Jurkat, Clone E6-1 (cell line): ENCODE data around the gene OR6S1.
A peak's percentile ranks its signal among the peaks of the same experiment; 100 is the strongest.
"Not testable (repeated sequence)": the region's sequence is repeated elsewhere in the genome, so short reads cannot be mapped to it uniquely, and the experiment has no call there.

Source experiments
- DNase-seq: peaks from one replicate; pipeline ENCODE4 v3.0.0-alpha.2; 2011; ENCODE audit warnings: low read depth, low spot score
- H3K4me3 ChIP-seq: 2 replicates; pipeline ENCODE4 v1.5.1; 2011; ENCODE audit warnings: mild to moderate bottlenecking, low read length, control low read depth, moderate library complexity

Gene OR6S1

DNA sequence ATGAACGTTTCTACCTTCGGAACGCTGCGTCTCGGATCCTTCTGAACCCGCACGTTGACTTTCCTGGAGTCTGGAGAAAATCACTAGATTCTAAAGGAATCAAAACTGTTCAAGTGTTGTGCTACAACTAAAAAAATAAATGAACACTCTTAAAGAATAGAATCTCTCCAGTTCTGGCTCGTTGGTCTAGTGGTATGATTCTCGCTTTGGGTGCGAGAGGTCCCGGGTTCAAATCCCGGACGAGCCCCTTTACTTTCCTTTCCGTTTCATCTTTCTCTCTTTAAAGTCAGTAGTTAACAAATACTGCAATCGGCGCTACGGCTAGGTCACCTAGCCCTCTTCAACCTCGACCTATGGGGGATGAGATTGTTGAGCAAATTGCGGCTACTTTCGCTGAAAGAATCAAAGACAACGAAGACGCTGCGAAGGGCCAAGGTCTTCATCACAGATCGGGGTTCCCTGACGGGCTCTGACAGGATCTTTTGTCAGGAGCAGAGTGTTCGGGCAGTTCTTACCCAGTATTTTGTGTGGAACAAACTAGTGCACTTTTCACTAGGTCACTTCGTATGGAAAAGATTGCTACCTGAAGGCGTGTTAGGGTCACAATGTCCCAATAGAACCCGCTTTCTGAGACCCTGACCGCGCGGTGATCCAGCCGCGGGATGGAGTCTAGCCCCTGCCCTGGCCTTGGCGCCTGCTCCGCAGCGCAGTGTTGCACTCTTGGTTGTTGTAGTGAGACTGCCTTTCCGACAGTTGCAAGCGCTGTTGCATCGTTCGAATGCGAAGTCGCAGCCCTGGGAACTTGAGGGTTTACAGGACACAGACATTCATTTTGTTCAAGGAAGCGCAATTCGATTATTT is 8.4 kb downstream of the OR6S1 start:
- peak overlapping the region; percentile 71 for H3K4me3 ChIP-seq
- peak; percentile 81 for DNase-seq

DNA sequence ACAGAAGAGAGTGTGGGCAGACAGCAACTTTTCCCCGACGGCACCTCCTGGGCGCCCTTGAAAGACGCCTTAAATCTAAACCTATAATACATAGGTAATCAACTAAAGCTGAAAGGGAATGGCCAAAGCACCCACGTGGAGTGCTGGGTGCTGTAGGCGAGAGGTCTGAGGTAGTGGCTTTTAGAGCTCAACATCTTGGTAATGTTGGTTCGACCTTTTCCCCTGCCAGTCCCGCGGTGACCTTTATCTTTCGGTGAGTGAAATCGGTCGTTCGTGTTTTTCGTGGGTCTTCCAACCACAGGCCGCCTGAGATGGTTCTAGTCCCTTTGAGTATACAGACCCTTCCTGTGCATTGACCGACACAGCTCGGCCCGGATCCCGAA is 9.1 kb downstream of the OR6S1 start:
- no peak for DNase-seq
- peak overlapping the region; percentile 71 for H3K4me3 ChIP-seq

DNA sequence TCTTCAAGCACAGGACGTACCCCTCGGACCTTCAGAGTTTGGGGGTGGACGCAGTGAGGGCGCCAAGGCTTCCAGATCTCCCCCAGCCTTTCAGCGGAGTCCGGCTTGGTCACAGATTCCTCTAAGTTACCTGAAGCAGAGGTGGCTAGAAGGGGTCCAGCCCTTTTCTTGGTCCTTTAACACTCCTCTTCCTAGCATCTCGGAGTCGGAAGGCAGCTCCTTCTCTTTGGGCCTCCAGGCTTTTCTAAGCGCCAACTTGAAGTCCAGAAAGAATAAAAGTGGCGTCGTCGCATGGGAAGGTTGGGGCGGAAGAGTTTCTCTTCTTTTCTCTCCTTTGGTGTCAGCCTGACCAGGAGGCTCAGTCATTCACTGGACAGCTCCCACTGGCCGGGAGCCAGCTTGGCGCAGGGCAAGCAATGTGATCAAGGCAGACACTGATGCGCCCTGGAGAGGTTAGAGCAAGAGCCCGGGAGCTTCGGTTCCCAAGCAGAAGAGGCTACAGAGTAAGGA is 9.6 kb downstream of the OR6S1 start:
- H3K4me3 ChIP-seq: peak overlapping the region; percentile 71
- DNase-seq: no peak

DNA sequence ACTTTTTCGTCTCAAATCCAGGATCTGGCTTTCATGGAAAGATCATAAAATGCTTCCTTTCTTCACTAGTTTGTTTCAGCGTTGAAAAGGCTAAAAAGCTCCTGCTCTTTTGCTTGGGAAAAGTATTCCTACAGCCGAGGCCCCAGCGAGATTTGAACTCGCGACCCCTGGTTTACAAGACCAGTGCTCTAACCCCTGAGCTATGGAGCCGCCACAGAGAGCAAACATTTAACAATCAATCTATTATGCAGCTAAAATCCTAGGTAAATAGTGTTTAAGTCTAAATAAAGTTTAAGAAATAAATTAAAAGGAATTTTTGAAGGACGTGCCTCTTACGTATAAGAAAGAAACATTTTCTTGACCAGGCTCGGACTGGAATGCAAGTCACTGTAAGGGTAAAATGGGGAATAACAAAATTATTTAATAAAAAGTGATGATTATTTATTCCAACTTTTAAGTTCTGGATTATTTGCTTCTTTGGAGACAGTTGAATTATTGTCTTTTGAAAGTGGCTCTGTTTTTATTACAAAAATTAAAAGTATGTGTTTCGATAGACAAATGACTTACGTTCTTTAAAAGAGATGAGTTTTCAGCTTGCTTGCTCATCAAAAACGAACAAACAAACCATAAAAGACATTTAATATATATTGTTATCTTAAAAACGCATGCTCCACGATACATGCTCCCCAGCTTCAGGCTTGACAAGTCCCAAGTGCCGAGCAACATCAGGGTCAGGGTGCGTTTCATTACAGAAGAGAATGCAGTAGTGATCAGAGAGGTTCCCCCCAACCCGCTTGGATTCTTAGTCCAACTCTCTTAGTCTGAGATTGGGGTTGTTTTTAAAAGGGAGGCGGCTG is 10.2 kb downstream of the OR6S1 start:
- no peak for DNase-seq
- peak overlapping the region; percentile 71 for H3K4me3 ChIP-seq

DNA sequence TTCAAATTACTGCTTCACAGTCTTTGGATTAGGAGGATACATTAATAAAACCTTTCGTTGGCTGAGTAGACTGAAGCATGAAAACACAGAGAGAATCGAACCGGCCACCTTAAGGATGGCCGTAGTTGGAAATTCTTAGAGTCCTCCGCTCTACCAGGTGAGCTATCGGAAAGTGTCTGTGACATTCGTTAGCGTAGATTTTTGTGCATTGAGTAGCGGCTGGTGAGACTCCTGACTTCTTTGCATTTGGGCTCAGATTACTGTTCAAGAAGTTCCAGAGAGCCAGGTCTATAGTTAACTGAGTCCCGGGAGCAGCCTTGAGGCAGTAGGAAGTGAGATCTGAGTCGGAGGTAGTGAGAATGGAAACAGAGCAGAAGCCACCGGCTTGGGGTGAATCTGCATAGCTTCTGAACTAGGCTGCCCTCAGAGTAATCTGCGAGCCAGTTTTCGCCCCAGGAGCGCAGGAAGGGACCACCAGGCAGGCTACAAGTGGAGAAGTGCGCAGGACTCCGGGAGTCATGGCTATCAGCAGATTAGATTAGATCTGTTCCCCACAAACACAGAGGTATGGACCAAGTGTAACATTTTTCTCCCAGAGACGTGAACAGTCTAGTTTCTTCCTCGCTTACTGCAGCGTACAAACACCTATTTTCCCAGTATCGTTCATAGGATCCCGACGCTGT is 11.0 kb downstream of the OR6S1 start:
- DNase-seq: no peak
- peak overlapping the region; percentile 29 for H3K4me3 ChIP-seq

DNA sequence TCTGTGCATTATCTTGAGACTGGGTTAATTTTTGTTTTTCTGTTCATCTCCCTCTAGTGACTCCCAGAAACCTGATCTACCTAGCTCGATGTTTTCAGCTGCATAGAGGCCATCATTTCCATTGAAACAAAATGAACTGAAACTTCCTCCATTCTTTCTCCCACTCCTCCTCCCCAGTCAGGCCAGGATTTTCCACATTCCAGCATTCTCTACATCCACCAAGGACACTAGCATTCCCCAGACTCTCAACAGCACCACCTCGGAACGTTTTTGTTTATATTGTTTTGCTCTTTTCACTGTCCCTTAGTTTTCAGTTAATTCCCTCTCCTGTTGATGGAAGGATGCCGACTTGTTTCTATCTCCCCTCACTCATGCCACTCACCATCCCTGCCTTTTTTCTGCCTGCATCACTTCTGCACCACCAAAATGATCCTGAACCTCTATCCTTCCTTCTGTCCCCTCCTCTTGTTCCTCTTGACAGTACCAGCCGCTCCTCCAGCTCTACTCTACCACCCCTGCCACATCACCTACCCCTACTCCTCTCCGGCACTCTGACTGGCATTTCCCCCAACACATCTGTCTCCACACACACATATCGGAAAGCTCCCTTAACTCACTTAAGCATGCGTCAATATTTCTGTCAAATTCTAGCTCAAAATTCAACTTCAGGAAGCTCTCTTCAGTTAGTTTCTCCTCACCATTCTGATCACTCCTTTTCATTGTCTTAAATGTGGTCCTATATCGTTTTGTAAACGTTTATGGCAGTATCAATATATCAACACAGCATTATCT is 13.2 kb downstream of the OR6S1 start:
- no peak overlapping the region for H3K4me3 ChIP-seq

DNA sequence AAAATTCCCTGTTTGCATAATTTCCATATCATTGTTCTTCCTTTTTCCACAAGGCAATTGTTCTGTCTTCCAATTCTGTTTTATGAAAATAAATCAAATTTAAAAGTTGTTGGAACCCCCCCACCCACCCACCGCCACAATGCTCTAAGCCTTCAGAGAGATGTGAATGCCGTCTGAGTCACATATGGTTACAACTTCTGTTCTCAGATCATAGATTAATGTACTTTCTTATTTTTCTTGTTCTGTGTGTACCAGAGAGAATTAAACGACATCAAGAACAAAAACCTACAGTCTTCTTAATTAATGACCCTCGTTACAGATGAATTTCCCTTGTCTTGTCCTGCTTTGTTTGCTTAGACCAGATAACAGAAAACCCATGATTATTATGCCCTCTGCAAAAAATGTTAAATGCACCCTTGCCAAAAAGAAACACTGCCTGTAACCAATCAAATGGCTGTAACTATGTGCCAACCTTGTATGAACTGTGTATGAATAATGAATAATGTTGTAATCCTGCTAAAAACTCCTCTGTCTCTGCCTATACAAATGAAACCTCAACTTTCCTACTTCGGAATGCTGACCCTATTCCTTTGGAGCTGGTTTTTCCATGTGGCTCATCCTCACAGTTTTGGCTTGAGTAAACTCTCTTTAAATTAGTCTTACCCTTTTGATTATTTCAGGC is 14.0 kb downstream of the OR6S1 start:
- no peak overlapping the region for H3K4me3 ChIP-seq
- DNase-seq: no peak

More for the DNA sequence above, 13.2 kb downstream of the OR6S1 start:
- DNase-seq: no peak

DNA sequence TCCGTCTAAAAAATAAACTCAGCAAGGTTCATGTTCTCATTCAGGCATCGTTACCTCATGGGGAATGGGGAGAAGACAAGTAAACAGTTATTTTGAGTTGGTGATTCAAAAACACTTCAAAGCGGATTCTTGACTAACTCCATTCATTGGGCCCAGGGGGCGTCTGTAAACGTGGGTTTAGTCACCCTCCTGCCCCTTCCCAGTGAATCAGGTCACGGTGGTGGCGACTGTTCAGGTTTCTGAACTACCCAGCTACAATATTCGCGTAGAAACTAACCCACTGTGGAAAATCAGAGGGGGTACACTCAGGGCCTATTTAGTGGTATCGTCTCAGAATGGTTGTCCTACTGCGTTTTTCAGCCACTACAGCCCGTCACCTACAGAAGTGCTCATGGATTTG is 15.2 kb downstream of the OR6S1 start:
- H3K4me3 ChIP-seq: no peak overlapping the region
- DNase-seq: no peak

DNA sequence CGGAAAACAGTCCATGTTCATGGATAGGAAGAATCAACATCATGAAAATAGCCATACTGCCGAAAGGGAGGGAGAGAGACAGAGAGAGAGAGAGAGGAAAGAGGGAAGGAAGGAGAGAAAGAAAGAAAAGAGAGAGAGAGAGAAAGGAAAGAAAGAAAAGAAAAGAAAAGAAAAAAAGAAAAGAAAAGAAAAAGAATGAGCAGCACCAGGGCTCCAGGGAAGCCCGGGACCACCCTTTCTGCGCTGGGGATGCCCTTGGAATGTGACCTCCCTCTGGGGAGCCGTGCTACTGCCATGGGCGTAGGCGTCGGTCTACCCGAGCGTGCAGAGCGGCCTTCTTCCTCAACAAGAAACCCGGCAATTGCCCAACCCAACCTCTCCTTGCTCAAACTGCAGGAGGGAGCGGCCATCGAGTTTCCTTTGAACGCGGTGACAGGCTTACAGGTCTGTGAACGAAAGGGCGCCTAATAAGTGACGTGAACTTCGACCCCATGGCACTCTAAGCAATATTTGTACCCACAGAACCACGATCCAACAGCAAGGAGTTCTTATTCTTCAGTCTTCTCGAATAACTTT is 16.9 kb downstream of the OR6S1 start:
- peak overlapping the region; percentile 2; the same call in 1 of the 2 replicates for H3K4me3 ChIP-seq
- DNase-seq: no peak

DNA sequence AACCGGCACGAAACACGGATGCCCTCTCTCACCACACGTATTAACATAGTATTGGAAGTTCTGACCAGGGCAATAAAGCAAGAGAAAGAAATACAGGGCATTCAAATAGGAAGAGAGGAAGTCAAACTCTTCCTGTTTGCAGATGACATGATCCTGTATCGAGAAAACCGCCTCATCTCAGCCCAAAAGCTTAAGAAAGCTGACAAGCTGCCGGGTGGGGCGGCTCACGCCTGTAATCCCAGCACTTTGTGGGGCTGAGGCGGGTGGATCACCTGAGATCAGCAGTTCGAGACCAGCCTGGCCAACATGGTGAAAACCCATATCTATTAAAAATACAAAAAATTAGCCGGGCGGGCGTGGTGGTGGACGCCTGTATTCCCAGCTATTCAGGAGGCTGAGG is 17.7 kb downstream of the OR6S1 start:
- no peak overlapping the region for H3K4me3 ChIP-seq
- no peak for DNase-seq

DNA sequence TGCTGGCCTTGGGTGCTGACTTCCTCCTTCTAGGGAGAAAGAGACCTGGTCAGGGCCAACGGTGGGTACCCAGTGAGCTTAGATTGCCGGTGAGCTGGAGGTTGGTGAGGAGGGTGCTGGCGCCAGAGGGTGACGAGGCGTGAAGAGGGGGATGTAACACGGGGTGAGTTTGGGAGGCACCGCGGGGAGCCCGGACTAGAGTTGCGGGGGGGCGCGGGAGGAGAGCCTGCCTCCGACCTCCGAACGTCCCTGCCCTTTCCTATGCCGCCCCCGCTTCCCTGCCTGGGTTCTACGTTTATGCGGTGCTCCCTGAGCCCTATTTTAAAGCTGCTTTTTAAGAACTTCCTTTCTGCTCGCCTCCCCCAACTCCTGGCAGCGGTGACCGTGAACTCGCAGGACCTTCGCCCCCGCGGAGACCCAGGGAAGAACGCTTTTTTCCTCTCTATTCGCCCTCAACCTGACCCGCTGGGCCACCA is 18.6 kb downstream of the OR6S1 start:
- DNase-seq: no peak
- H3K4me3 ChIP-seq: no peak overlapping the region

DNA sequence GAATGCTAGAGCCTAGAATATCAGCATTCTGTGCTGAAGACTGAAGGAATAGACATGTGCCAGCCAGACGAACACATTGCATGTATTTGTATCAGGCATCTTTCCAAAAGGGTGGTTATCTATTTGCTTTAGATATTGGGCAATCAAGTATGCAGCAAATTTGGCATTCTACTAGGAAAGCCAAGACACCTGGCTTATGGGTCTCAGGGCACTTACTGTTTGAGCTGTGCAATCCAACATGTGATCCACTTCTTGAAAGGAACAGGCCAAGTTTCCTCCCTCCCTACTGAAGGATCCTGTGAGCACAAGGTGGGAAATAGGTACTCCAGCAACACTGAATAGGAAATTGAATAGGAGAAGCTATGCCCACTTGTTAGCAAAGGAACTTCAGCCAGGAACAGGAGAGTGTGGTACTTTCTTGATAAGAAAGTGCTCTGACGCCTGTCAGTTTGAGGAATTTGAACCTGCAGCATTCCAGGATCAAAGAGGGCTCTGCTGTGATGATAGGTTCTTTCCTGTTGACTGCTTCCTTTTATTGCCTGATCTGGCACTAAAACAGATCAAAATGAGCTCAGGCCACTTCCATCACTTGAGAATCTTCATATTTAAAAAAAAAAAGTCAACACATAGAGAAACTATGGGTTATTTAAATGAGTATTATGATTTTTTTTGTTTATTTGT is 20.6 kb downstream of the OR6S1 start:
- DNase-seq: no peak
- H3K4me3 ChIP-seq: no peak overlapping the region

DNA sequence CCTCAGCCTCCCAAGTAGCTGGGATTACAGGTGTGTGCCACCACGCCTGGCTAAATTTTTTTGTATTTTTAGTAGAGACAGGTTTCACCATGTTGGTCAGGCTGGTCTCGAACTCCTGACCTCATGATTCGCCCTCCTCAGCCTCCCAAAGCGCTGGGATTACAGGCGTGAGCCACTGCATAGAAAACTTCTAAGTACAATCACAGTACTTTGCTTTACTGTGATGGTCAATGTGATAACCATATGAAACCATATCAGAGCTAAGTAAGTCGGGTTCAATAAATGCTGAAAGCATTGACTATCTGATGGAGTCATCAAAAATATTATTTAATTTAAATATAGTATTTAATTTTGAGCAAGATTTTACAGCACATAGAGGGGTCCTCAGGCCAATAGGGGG is 21.8 kb downstream of the OR6S1 start:
- DNase-seq, H3K4me3 ChIP-seq: not testable (repeated sequence)

DNA sequence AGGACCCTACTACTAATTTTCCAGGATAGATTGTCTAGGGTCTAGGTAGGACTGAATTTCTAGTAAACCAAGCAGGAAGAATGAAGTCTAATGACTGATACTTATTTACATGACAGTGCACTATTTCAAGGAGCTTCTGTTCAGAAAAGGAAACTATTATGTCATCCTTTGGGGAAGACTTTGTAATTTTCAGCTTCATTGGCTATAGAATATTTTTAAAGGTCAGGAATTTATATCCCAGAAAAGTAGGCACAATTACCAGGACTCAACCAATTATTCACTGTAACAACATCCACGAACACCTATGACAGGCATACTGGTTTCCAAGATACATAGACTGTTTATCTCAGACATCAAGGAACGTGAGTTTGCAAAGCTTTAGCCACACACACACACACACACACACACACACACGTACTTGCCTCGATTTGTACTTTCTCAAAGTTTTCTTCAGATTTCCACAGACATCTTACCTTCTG is 23.2 kb downstream of the OR6S1 start:
- no peak overlapping the region for H3K4me3 ChIP-seq
- DNase-seq: no peak

DNA sequence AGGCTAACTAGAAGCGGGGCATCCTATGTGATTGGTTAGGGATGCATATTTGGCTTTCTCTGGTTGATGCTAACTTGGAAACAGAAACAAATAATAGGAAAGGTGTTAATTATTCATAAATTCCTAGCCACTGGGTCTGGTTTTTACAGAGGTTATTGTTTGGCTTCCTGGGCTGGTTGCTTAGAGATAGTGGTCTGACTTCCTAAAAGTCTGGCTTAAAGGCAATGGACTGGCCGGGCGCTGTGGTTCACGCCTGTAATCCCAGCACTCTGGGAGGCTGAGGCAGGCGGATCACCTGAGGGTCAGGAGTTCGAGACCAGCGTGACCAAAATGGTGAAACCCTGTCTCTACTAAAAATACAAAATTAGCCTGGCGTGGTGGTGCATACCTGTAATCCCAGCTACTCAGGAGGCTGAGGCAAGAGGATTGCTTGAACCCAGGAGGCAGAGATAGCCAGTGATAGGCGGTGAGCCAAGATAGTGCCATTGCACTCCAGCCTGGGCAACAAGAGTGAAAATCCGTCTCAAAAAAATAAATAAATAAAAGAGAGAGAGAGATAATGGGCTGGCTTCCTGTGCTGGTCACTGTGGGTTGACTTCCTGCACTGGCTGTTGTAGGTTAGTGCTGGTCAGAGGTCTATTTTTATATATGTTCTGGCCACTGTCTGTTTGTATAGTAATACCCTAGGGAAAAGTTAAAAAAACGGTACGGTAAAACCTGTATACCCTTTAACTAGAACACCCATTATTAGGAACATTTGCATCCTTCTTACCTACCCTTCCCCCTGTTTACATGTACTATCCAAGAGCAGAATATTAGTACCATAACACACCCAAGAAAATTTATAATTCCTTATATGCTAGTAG is 24.1 kb downstream of the OR6S1 start:
- H3K4me3 ChIP-seq: no peak overlapping the region
- no peak for DNase-seq

DNA sequence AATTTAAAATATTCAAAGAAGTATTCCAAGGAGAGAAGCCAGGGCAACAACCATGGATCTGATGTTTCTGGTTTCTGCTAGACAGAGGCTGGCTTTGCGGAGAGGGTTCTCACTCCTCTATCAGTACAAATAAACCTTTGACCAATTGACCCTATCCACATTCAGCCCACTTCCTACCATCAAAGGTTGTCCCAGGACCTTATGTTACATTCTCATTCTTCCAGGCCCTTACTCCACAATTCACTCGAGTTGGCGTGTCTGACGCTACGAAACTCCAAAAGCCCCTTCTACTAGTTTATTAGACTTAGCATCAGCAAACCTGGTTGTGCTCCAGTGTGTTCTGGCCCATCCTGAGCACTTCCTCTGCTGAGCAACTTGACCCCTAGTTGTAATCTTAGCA is 25.5 kb downstream of the OR6S1 start:
- H3K4me3 ChIP-seq: no peak overlapping the region
- no peak for DNase-seq
